ENCODE data around the gene C1orf232. TPM values are rescaled to one million over a fixed set of nuclear protein-coding genes. Genes with fewer than 3 reads are reported as not detected.

C1orf232 gene
- total and polyA plus RNA-seq, 2 of the 8 experiments (the other 6 are each of a cell fraction or from before 2014, with no cell fraction given): not detected

GRCh38 chr1:26190373-26190987 lies 21.7 kb upstream of the C1orf232 start, which contains the start of gene CATSPER4:
TSS of gene CATSPER4 (plus strand) at chr1:26190602. CDS start at chr1:26190628, 26 bp downstream.
- no peaks in the 10 kb centered on the region; the same call in 1 of the 2 replicates for H3K23me2 ChIP-seq (ENCODE audit: low read depth, low read length)
- H2BK20ac ChIP-seq (ENCODE audit: low read length): no peak within 1 kb of the TSS
- H2AFZ ChIP-seq (ENCODE audit: low read length): peak within 1 kb of the TSS; percentile 18; the same call in 1 of the 2 replicates
- H3K79me1 ChIP-seq (ENCODE audit: low read depth, low read length): no peaks in the 10 kb centered on the region
- 0 out of 2 replicates have a peak within 1 kb of the TSS, but pooled peaks have one; percentile 18 for H2BK5ac ChIP-seq (ENCODE audit: low read depth, low read length)
- no peak within 1 kb of the TSS for H2BK15ac ChIP-seq (ENCODE audit: low read length)
- H3K27me3 ChIP-seq (replicated peaks in 1 of 4; ENCODE audit: control insufficient read depth in 3 of 4, extremely low read depth in 1 of 4, insufficient read depth in 3 of 4, low read length in 3 of 4): no peaks in the 10 kb centered on the region
- no peak within 1 kb of the TSS for H3K23ac ChIP-seq (ENCODE audit: insufficient read length)
- H3K79me2 ChIP-seq (ENCODE audit: control insufficient read depth in 1 of 2, insufficient read depth in 2 of 2, low read length in 2 of 2): no peaks in the 10 kb centered on the region
- H2BK12ac ChIP-seq (ENCODE audit: low read depth, low read length): peak within 1 kb of the TSS; percentile 32; the same call in 1 of the 2 replicates
- peaks cover 0 to 10% (median 0%) of the 10 kb centered on the region in 4 experiments; a peak in 2 of 8 replicates for H3K36me3 ChIP-seq (ENCODE audit: control insufficient read depth in 2 of 4, insufficient read depth in 4 of 4, low read length in 3 of 4)
- H4K20me1 ChIP-seq (replicated peaks in 1 of 2; ENCODE audit: control insufficient read depth in 1 of 2, insufficient read depth in 2 of 2, low read length in 2 of 2): no peaks in the 10 kb centered on the region
- peak within 1 kb of the TSS in 1 of 2 experiments; percentile 29; a peak in 3 of 4 replicates for H3K4me2 ChIP-seq (ENCODE audit: insufficient read depth in 1 of 2, low read depth in 2 of 2, low read length in 2 of 2)
- FAIRE-seq: peak; percentile 97
- no peak within 1 kb of the TSS for H3K56ac ChIP-seq (replicated peaks; ENCODE audit: insufficient read length, low read depth, low read length)
- ChIA-PET POLR2A (ENCODE audit: partially characterized antibody) (interaction anchor here (0.6 to 3.2 kb wide), 13 partner anchors 8 to 218 kb away, joined by 3 to 22 read pairs (median 4); partner anchors contain the start of genes CEP85, CNKSR1, SH3BGRL3 and ZNF593), CTCF (ENCODE audit: partially characterized antibody) (interaction anchor here (0.6 to 12.6 kb wide), 41 partner anchors 9 to 207 kb away, joined by 3 to 159 read pairs (median 5); partner anchors contain the start of genes C1orf232, CD52, CEP85 and CNKSR1)
- H3K9ac ChIP-seq (replicated peaks in 1 of 4; ENCODE audit: extremely low read depth in 1 of 4, low read depth in 3 of 4, low read length in 3 of 4): no peak within 1 kb of the TSS
- H2AK5ac ChIP-seq (ENCODE audit: low read depth, low read length): no peak within 1 kb of the TSS
- 0 out of 2 replicates have a peak within 1 kb of the TSS, but pooled peaks have one; percentile 9 for H3K18ac ChIP-seq (ENCODE audit: extremely low read depth, low read length)
- no peak within 1 kb of the TSS for H3K14ac ChIP-seq (ENCODE audit: insufficient read length)
- peaks cover 0 to 7% (median 2%) of the 10 kb centered on the region in 4 experiments; a peak in 3 of 7 replicates for H3K4me1 ChIP-seq (replicated peaks in 1 of 4; ENCODE audit: control insufficient read depth in 3 of 4, insufficient read depth in 4 of 4, low read length in 3 of 4)
- peak within 1 kb of the TSS in 1 of 4 experiments; percentile 23; a peak in 1 of 8 replicates for H3K4me3 ChIP-seq (ENCODE audit: extremely low read depth in 1 of 4, insufficient read depth in 2 of 4, low read depth in 3 of 4, low read length in 4 of 4)
- H4K91ac ChIP-seq (replicated peaks; ENCODE audit: insufficient read length, low read length): peak within 1 kb of the TSS; percentile 67
- no peak within 1 kb of the TSS for H4K5ac ChIP-seq (ENCODE audit: insufficient read length, low read depth, low read length)
- WGBS, 2 experiments (ENCODE audit: extremely low coverage in 1 of 2, insufficient coverage in 1 of 2, insufficient read length in 1 of 2, insufficient replicate concordance in 2 of 2, low coverage in 1 of 2, low lambda C conversion rate in 2 of 2, missing lambda C conversion rate in 1 of 2): 27% methylated on average over 16 of the region's 16 CpGs; no CpG with 5 or more reads in 1 of the 2 experiments
- H4K8ac ChIP-seq (ENCODE audit: extremely low read depth, insufficient read depth, low read length): peak within 1 kb of the TSS; percentile 81
- no peak within 1 kb of the TSS for H3K27ac ChIP-seq (ENCODE audit: low read depth, low read length)
- H3K9me3 ChIP-seq (ENCODE audit: insufficient read depth in 2 of 2, low read depth in 1 of 2, low read length in 1 of 2): no peaks in the 10 kb centered on the region
- DNase-seq (ENCODE audit: low read depth in 1 of 2, low spot score in 2 of 2): peak; percentile 49 to 77
- no peak within 1 kb of the TSS for H3K4ac ChIP-seq (replicated peaks; ENCODE audit: insufficient read length, low read depth, low read length)
- no peak within 1 kb of the TSS for H2BK120ac ChIP-seq (replicated peaks; ENCODE audit: low read depth, low read length)
- peak; percentile 24; the same call in 1 of the 2 replicates for TF ChIP-seq BACH1 (IDR thresholded peaks at IDR 0.05; ENCODE audit: low read length)
- TF ChIP-seq KDM1A (IDR thresholded peaks at IDR 0.05; ENCODE audit: borderline replicate concordance, low read length): peak; percentile 46; the same call in 1 of the 2 replicates
- TF ChIP-seq, protein P1, sequence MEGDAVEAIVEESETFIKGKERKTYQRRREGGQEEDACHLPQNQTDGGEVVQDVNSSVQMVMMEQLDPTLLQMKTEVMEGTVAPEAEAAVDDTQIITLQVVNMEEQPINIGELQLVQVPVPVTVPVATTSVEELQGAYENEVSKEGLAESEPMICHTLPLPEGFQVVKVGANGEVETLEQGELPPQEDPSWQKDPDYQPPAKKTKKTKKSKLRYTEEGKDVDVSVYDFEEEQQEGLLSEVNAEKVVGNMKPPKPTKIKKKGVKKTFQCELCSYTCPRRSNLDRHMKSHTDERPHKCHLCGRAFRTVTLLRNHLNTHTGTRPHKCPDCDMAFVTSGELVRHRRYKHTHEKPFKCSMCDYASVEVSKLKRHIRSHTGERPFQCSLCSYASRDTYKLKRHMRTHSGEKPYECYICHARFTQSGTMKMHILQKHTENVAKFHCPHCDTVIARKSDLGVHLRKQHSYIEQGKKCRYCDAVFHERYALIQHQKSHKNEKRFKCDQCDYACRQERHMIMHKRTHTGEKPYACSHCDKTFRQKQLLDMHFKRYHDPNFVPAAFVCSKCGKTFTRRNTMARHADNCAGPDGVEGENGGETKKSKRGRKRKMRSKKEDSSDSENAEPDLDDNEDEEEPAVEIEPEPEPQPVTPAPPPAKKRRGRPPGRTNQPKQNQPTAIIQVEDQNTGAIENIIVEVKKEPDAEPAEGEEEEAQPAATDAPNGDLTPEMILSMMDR (IDR thresholded peaks at IDR 0.05; ENCODE audit: control extremely low read depth in 1 of 3, insufficient read depth in 1 of 3, low read depth in 1 of 3, low read length in 3 of 3): peak; percentile 46 to 73 (median 64)
- peak; percentile 68 to 74 for TF ChIP-seq RAD21 (IDR thresholded peaks at IDR 0.05 in 1 of 2, conservative IDR thresholded peaks at IDR 0.05 in 1 of 2; ENCODE audit: low read depth in 2 of 2, low read length in 2 of 2)
- TF ChIP-seq HDAC2 (IDR thresholded peaks at IDR 0.05; ENCODE audit: borderline replicate concordance in 1 of 2, low read depth in 2 of 2, low read length in 2 of 2): peak; percentile 34 to 56; a peak in 1 of 4 replicates
- TF ChIP-seq, protein P2, sequence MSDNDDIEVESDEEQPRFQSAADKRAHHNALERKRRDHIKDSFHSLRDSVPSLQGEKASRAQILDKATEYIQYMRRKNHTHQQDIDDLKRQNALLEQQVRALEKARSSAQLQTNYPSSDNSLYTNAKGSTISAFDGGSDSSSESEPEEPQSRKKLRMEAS (IDR thresholded peaks at IDR 0.05): 0 out of 2 replicates have a peak, but pooled peaks have one; percentile 9
- TF ChIP-seq TEAD4 (IDR thresholded peaks at IDR 0.05; ENCODE audit: low read depth, low read length): peak; percentile 80

All from H1 (cell line).